ENCODE results near the gene RFX7.

RFX7 gene

DNA sequence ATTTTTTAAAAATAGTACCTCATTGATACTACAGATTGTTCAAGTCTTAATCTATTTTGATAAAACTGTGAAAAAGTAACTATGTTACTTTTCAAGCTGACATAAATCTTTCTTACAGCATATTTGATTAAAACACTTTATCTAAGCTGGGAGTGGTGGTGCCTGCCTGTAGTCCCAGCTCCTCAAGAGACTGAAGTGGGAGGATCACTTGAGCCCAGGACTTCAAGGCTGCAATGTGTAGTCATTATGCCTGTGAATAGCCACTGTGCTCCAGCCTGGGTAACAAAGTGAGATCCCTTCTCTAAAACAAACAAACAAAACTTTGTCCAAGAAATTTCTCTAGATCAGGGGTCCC is 190.7 kb downstream of the RFX7 start:
- H3K4me3 ChIP-seq (replicated peaks; ENCODE audit: low read depth, low read length) = no peak overlapping the region
- TF ChIP-seq, protein P1, sequence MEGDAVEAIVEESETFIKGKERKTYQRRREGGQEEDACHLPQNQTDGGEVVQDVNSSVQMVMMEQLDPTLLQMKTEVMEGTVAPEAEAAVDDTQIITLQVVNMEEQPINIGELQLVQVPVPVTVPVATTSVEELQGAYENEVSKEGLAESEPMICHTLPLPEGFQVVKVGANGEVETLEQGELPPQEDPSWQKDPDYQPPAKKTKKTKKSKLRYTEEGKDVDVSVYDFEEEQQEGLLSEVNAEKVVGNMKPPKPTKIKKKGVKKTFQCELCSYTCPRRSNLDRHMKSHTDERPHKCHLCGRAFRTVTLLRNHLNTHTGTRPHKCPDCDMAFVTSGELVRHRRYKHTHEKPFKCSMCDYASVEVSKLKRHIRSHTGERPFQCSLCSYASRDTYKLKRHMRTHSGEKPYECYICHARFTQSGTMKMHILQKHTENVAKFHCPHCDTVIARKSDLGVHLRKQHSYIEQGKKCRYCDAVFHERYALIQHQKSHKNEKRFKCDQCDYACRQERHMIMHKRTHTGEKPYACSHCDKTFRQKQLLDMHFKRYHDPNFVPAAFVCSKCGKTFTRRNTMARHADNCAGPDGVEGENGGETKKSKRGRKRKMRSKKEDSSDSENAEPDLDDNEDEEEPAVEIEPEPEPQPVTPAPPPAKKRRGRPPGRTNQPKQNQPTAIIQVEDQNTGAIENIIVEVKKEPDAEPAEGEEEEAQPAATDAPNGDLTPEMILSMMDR (IDR thresholded peaks at IDR 0.05; ENCODE audit: low read depth, low read length, missing control alignments) = no peak
- DNase-seq (ENCODE audit: extremely low read depth, low read depth) = no peak

DNA sequence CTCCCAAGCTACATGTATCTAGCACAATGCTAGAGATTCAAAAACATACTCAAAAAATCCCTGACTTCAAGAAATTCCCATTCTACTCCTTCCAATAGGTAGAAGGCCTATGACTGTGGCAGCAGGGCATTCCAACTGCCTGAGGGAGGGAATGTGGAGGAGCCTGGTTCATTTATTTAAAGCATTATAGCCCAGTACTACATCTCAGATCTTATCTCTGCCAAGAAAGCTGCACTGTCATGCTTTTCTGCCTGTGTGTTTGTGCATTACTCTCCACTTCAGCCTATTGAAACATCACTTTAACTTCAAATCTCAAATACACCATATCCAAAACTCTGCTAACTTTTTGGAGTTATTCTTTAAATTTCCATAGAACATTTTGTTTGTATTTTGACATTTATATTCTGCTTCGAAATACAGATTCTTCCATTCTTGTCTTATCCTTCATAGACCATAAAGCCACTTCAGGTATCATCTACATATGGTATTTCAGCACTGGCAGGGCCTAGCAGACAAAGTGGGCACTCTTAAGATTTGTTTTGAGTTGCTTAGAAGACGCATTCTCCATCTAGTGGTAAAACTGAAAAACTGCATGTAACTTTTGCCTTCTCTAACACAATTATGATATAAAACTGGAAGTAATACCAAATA is 191.2 kb downstream of the RFX7 start:
- no peak for DNase-seq (ENCODE audit: extremely low read depth, low read depth)
- TF ChIP-seq, protein P1 (IDR thresholded peaks at IDR 0.05; ENCODE audit: low read depth, low read length, missing control alignments) = peak; percentile 60

DNA sequence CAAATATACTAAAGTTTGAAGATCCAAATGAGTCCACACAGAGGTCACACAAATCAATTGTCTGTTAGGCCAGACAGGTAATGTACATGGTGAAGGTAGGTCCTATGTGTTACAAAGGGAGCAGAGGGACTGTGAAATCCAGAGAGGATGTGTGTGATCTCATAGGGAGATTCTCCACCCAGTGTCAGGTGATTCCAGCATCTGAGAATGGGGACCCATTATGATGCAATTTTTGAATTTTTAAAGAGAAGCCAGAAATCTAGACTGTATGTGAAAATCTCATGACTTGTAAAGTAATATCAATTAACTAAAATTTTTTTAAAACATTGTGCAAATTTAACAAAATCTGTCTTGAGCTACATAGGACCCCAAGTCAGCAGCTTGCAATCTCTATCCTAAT is 192.0 kb downstream of the RFX7 start:
- no peak overlapping the region for H3K4me3 ChIP-seq (replicated peaks; ENCODE audit: low read depth, low read length)
- no peak for DNase-seq (ENCODE audit: extremely low read depth, low read depth)
- TF ChIP-seq, protein P1 (IDR thresholded peaks at IDR 0.05; ENCODE audit: low read depth, low read length, missing control alignments) = no peak

More for the DNA sequence above, 191.2 kb downstream of the RFX7 start:
- H3K4me3 ChIP-seq (replicated peaks; ENCODE audit: low read depth, low read length) = no peak overlapping the region

DNA sequence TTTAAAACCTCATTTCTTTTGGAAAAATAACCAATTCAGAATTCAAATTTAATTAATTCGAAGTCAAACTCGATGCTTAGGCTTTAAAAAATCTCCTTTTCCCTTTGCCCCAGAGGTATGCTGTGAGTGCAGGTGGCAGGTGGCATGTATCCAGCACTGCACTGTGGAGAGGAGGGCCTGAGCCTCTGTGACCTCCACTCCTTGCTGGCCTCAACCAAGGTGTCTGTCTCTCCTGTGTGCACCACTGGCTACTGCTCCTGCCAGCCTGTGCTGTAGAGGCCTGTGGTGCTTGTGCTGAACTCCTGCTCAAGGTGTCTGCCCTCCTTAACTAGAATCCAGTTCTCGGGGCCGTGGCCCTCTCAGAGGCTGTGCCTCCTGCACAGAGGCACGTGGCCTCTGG is 194.1 kb downstream of the RFX7 start:
- DNase-seq (ENCODE audit: extremely low read depth, low read depth) = no peak

DNA sequence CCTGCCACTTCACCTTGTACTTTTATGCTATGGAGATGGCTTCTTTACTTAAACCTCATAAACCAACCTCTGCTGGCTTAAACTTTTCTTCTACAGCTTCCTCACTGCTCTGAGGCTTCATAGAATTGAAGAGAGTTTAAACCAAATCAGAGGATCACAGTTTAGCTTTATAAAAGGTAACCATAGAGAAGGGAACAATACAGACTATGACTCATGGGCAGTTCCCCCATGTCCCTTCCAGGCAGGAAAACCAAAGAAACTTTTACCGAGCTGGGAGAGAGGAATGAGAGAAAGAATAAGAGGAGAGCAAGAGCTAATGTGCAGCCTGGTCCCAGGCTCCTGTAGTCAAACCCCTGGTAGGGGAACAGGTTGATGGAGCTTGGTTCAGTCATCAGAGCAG is 196.3 kb downstream of the RFX7 start:
- no peak overlapping the region for H3K4me3 ChIP-seq (replicated peaks; ENCODE audit: low read depth, low read length)
- TF ChIP-seq, protein P1 (IDR thresholded peaks at IDR 0.05; ENCODE audit: low read depth, low read length, missing control alignments) = no peak
- DNase-seq (ENCODE audit: extremely low read depth, low read depth) = no peak

More for the DNA sequence above, 194.1 kb downstream of the RFX7 start:
- TF ChIP-seq, protein P1 (IDR thresholded peaks at IDR 0.05; ENCODE audit: low read depth, low read length, missing control alignments) = no peak
- H3K4me3 ChIP-seq (replicated peaks; ENCODE audit: low read depth, low read length) = no peak overlapping the region

DNA sequence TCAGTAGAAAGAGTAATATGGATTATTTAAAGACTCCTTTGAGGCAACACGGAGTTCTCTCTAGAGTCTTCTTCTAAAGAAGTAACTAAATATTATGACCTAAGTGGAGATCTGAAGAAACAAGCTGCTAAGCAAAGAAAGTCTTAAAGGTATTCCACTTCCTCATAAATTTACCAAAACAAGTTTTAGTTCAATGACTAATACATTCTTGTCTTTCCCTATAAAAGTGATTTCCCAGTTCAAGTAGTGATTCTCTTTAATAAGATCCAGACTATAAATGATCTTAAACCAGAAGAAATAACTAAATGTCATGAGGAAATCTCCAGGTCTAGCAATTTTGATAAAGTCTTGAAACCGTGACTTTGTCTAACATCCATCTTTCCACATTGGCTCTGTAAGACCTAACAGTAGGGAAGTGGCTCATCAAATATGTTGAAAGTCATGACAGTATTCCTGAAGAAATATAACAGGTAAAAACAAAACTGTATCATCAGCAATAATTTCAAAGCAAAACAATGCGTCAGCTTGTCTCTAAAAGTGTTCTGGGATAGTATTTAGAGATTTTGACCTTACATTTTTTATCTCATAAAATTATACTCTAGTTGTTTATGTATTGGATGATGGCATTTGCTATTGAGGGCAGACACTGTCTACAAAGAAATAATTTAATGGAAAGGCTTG is 198.5 kb downstream of the RFX7 start:
- TF ChIP-seq, protein P1 (IDR thresholded peaks at IDR 0.05; ENCODE audit: low read depth, low read length, missing control alignments) = no peak
- H3K4me3 ChIP-seq (replicated peaks; ENCODE audit: low read depth, low read length) = no peak overlapping the region
- no peak for DNase-seq (ENCODE audit: extremely low read depth, low read depth)

Measured in HFF-Myc (cell line).